GM19463 (cell line): ENCODE data around the gene NIPSNAP3A.

Experiments
- ATAC-seq: cut with Tn5 transposase; IDR thresholded peaks from one replicate; pipeline ENCODE4 v1.9.1; 2021; ENCODE audit warnings: mild to moderate bottlenecking, moderate library complexity; ENCODE audit not compliant: unreplicated experiment

Gene NIPSNAP3A

DNA sequence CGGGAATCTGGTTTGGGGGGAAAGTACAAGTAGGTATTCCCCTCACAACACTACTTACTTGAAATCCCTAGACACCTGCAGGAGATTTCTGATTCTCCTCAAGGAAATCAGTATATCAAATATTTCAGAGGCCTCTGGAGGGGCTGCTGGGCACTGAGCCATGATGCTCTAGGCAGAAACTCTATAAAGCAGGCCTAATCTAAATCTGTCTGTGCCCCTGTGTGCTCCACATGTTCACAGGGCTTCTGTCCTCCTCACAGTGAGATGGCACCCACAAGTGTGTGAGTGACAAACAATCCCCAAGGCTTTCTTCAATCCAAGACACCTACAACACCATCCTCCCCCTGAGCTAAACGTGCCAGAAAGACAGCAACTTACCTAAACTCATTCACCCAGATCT is 55.4 kb downstream of the NIPSNAP3A start:
- no peak for ATAC-seq

DNA sequence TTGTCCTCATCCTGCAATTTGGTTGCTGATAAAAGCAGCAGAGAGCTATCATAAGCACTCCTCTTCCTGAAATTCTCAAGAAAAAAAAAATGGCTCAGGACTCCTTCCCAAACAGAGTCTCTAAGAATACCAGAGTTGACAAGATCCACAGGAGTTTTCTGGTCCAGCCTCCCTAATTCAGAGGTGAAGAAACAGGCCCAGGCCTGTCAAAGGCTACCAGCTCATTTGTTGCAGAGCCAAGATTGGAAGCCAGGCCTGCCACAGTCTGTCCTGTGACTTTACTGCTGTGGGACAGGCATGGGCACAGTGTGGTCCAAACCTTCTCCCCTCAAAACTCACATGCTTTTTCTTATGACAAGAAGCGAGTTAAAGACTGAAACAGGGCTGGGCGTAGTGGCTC is 58.0 kb downstream of the NIPSNAP3A start:
- no peak for ATAC-seq

DNA sequence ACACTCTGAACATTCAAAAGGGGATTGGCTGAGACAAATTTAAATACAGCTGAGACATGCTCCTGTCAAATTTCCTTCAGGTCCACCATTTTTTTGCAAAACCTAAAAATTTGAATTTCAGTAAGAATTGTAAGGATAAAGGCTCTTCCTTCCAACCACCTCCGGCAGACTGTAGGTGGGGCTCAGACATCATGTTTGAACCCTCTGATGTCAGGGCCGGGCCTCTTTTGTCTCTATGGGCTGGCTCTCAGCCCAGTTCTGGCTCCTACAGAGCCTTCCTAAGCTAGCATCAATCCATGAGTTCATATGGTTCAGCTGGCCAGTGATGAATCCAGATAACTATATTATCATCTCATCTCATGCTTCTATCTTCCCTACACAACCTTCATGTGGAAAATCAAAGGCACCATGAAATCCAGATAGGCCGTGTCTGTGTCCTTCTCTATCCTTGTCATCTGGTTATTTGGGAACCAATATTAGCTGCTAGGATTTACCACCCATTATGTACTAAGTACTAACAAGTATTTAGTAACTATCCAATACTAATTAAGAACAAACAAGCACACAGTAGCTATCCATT is 60.6 kb downstream of the NIPSNAP3A start:
- ATAC-seq: no peak
